IMR-90 (cell line): ENCODE measurements around the gene CTIF. TPM values are rescaled to one million over a fixed set of nuclear protein-coding genes. Genes with fewer than 3 reads are reported as not detected.

Source experiments
- ATAC-seq: fragments of 200-7000 bp; cut with Tn5 transposase; 2 replicates; pipeline ENCODE4 v1.9.1; 2020; ENCODE audit warnings: low read depth, mild to moderate bottlenecking, moderate library complexity
- BruUV-seq: library from RNA; stranded (reverse); fragments of 400-500 nt; replicated peaks from 2 replicates; lab custom pipeline; 2021; lab: Mats Ljungman, UMichigan
- CTCF ChIA-PET: fragments of 300-600 bp; formaldehyde crosslinking; extraction: SDS; loops from one replicate; lab custom pipeline; 2021; ENCODE audit warnings: antibody characterized with exemption; lab: Yijun Ruan, JAX
- POLR2A ChIA-PET: fragments of 300-600 bp; sonication (Branson Sonifier 250); formaldehyde crosslinking; loops from one replicate; lab custom pipeline; 2022; ENCODE audit warnings: antibody characterized with exemption; ENCODE audit not compliant: unreplicated experiment; lab: Charles Lee
- DNase-seq: peaks from one replicate; pipeline ENCODE4 v3.0.0; 2013
- H2AFZ ChIP-seq: replicated peaks from 2 replicates; pipeline ENCODE3; 2013; ENCODE audit warnings: low read length, mild to moderate bottlenecking; ENCODE audit not compliant: poor library complexity
- H2AK5ac ChIP-seq: 2 replicates; pipeline ENCODE4 v1.6.1; 2013; ENCODE audit warnings: low read depth, low read length, inconsistent platforms
- H2AK9ac ChIP-seq: replicated peaks from 2 replicates; pipeline ENCODE3; 2013; ENCODE audit warnings: mild to moderate bottlenecking, low read depth, low read length, moderate library complexity; ENCODE audit not compliant: poor library complexity
- H2BK120ac ChIP-seq: 2 replicates; pipeline ENCODE4 v1.6.1; 2013; ENCODE audit warnings: low read depth, low read length, inconsistent platforms
- H2BK15ac ChIP-seq: 3 replicates; pipeline ENCODE4 v1.6.1; 2013; ENCODE audit warnings: low read depth, low read length, inconsistent platforms
- H2BK20ac ChIP-seq: 2 replicates; pipeline ENCODE4 v1.6.1; 2013; ENCODE audit warnings: low read depth, mild to moderate bottlenecking, inconsistent platforms, low read length, moderate library complexity
- H2BK5ac ChIP-seq: 2 replicates; pipeline ENCODE4 v1.6.1; 2013; ENCODE audit warnings: mild to moderate bottlenecking, low read depth, low read length, inconsistent platforms; ENCODE audit not compliant: poor library complexity, severe bottlenecking
- H3K14ac ChIP-seq: replicated peaks from 2 replicates; pipeline ENCODE4 v1.6.1; 2013; ENCODE audit warnings: low read depth, low read length, inconsistent platforms
- H3K18ac ChIP-seq: 2 replicates; pipeline ENCODE4 v1.6.1; 2013; ENCODE audit warnings: low read depth, low read length, control low read depth
- H3K23ac ChIP-seq: 2 replicates; pipeline ENCODE4 v1.6.1; 2013; ENCODE audit warnings: low read depth, low read length, inconsistent platforms
- H3K27ac ChIP-seq: 2 replicates; pipeline ENCODE4 v1.5.1; 2013; ENCODE audit warnings: mild to moderate bottlenecking, control low read depth, low read length; ENCODE audit not compliant: insufficient read depth
- H3K27me3 ChIP-seq: 2 replicates; pipeline ENCODE4 v1.6.1; 2013; ENCODE audit warnings: low read length; ENCODE audit not compliant: control insufficient read depth, insufficient read depth
- H3K36me3 ChIP-seq: 2 replicates; pipeline ENCODE4 v1.6.1; 2013; ENCODE audit warnings: low read length, mixed read lengths; ENCODE audit not compliant: control insufficient read depth, insufficient read depth
- H3K4ac ChIP-seq: 2 replicates; pipeline ENCODE4 v1.6.1; 2013; ENCODE audit warnings: low read depth, low read length, inconsistent platforms
- H3K4me1 ChIP-seq: 2 replicates; pipeline ENCODE4 v1.6.1; 2013; ENCODE audit warnings: low read length, mixed read lengths; ENCODE audit not compliant: control insufficient read depth, insufficient read depth
- H3K4me2 ChIP-seq: 2 replicates; pipeline ENCODE4 v1.6.1; 2013; ENCODE audit warnings: low read depth, mild to moderate bottlenecking, control low read depth, low read length, moderate library complexity
- H3K4me3 ChIP-seq: 2 replicates; pipeline ENCODE4 v1.5.1; 2013; ENCODE audit warnings: low read depth, mild to moderate bottlenecking, control low read depth, low read length, moderate library complexity; ENCODE audit not compliant: insufficient read depth
- H3K56ac ChIP-seq: 2 replicates; pipeline ENCODE4 v1.6.1; 2013; ENCODE audit warnings: low read length, inconsistent platforms; ENCODE audit not compliant: insufficient read depth; ENCODE audit errors: extremely low read depth
- H3K79me1 ChIP-seq, 2 experiments: 2 replicates each; pipeline ENCODE4 v1.6.1; 2013; ENCODE audit warnings: low read length in 2 of 2, inconsistent platforms in 1 of 2, low read depth in 1 of 2
- H3K9ac ChIP-seq: 2 replicates; pipeline ENCODE4 v1.6.1; 2013; ENCODE audit warnings: low read depth, low read length, control low read depth
- H3K9me1 ChIP-seq: 2 replicates; pipeline ENCODE4 v1.6.1; 2013; ENCODE audit warnings: low read length, inconsistent platforms; ENCODE audit not compliant: insufficient read depth
- H3K9me3 ChIP-seq: 2 replicates; pipeline ENCODE4 v1.6.1; 2013; ENCODE audit warnings: low read length; ENCODE audit not compliant: control insufficient read depth, insufficient read depth
- H4K20me1 ChIP-seq: 2 replicates; pipeline ENCODE4 v1.6.1; 2013; ENCODE audit warnings: low read length, inconsistent platforms; ENCODE audit not compliant: insufficient read depth
- H4K5ac ChIP-seq: 2 replicates; pipeline ENCODE4 v1.6.1; 2013; ENCODE audit warnings: mild to moderate bottlenecking, low read depth, low read length, control low read depth
- H4K8ac ChIP-seq, 2 experiments: 2 replicates each; pipeline ENCODE4 v1.6.1; 2013; ENCODE audit warnings: low read depth in 2 of 2, low read length in 2 of 2, control low read depth in 1 of 2, inconsistent platforms in 1 of 2
- H4K91ac ChIP-seq: 2 replicates; pipeline ENCODE4 v1.6.1; 2013; ENCODE audit warnings: low read depth, low read length, inconsistent platforms; ENCODE audit not compliant: insufficient read depth
- BHLHE40 ChIP-seq: fragments of 150-350 bp; IDR thresholded peaks from 2 replicates; pipeline ENCODE4 v1.6.1; 2016; ENCODE audit warnings: mild to moderate bottlenecking, low read depth, low read length
- CEBPB ChIP-seq: IDR thresholded peaks from 2 replicates; pipeline ENCODE4 v1.6.1; 2012; ENCODE audit warnings: low read depth, low read length, improper control_type of control experiment
- CHD1 ChIP-seq: IDR thresholded peaks from 2 replicates; pipeline ENCODE4 v1.6.1; 2012; ENCODE audit warnings: low read depth, low read length, improper control_type of control experiment
- FOS ChIP-seq: fragments of 150-350 bp; IDR thresholded peaks from 2 replicates; pipeline ENCODE4 v1.6.1; 2016; ENCODE audit warnings: low read depth, low read length
- MAFK ChIP-seq: IDR thresholded peaks from 2 replicates; pipeline ENCODE4 v1.6.1; 2012; ENCODE audit warnings: low read depth, low read length, improper control_type of control experiment
- MAZ ChIP-seq: IDR thresholded peaks from 2 replicates; pipeline ENCODE4 v1.6.1; 2012; ENCODE audit warnings: low read depth, mild to moderate bottlenecking, low read length, improper control_type of control experiment, moderate library complexity, borderline replicate concordance
- MXI1 ChIP-seq: IDR thresholded peaks from 2 replicates; pipeline ENCODE4 v1.6.1; 2012; ENCODE audit warnings: low read depth, mild to moderate bottlenecking, low read length, moderate library complexity, borderline replicate concordance
- NFE2L2 ChIP-seq: fragments of 150-350 bp; IDR thresholded peaks from 2 replicates; pipeline ENCODE4 v1.6.1; 2016; ENCODE audit warnings: low read depth, mild to moderate bottlenecking, low read length
- POLR2A ChIP-seq: IDR thresholded peaks from 2 replicates; pipeline ENCODE4 v1.6.1; 2012; ENCODE audit warnings: mild to moderate bottlenecking, low read depth, low read length
- RAD21 ChIP-seq: IDR thresholded peaks from 2 replicates; pipeline ENCODE4 v1.6.1; 2012; ENCODE audit warnings: low read length, improper control_type of control experiment
- RCOR1 ChIP-seq: IDR thresholded peaks from 2 replicates; pipeline ENCODE4 v1.6.1; 2012; ENCODE audit warnings: mild to moderate bottlenecking, low read length, improper control_type of control experiment; ENCODE audit not compliant: insufficient replicate concordance
- RFX5 ChIP-seq: IDR thresholded peaks from 2 replicates; pipeline ENCODE4 v1.8.0; 2012; ENCODE audit warnings: low read depth, mild to moderate bottlenecking, low read length, moderate library complexity
- SMC3 ChIP-seq: fragments of 150-350 bp; IDR thresholded peaks from 2 replicates; pipeline ENCODE4 v1.6.1; 2016; ENCODE audit warnings: low read depth, mild to moderate bottlenecking, antibody characterized with exemption, low read length, moderate library complexity
- WGBS, 2 experiments: methylation state at CpG; one replicate each; pipeline versions ENCODE4 v1.1.5 to v1.1.7; 2013; ENCODE audit warnings: missing lambda C conversion rate in 2 of 2; ENCODE audit not compliant: insufficient read length in 1 of 2; ENCODE audit errors: extremely low coverage in 2 of 2; 5-methylcytosine and 5-hydroxymethylcytosine counted together
- dilution Hi-C: fragments of 300-500 bp; cut with HindIII; formaldehyde crosslinking; loops from one replicate; pipeline ENCODE4 v1.14.3; 2018; ENCODE audit warnings: low sequenced_read_pairs; ENCODE audit not compliant: unreplicated experiment
- in situ Hi-C: fragments of 300-500 bp; cut with MboI; formaldehyde crosslinking; loops from 3 replicates; pipeline ENCODE4 v1.14.3; 2019; ENCODE audit warnings: low sequenced_read_pairs, inconsistent platforms, mixed read lengths
- intact Hi-C: fragments of 100-400 bp; cut with micrococcal nuclease; formaldehyde crosslinking; loops from 2 replicates; pipeline ENCODE4 v1.10.0; 2022
- polyA plus RNA-seq, 3 experiments: library from polyadenylated mRNA; depleted of rRNA; stranded (reverse); fragments of >200 nt; gene quantifications; 2 replicates each; pipeline ENCODE4 v1.2.3, GENCODE V29; 2012; ENCODE audit warnings: low replicate concordance in 1 of 3
- total RNA-seq: library from RNA; depleted of rRNA; stranded (reverse); fragments of >200 nt; gene quantifications from 2 replicates; pipeline ENCODE4 v1.2.3, GENCODE V29; 2012
- TF ChIP-seq, protein P1 (sequence below): fragments of 150-350 bp; IDR thresholded peaks from 2 replicates; pipeline ENCODE4 v1.6.1; 2017; ENCODE audit warnings: mild to moderate bottlenecking, antibody characterized with exemption, low read length, low read depth
- TF ChIP-seq, protein P2 (sequence below): conservative IDR thresholded peaks from 2 replicates; pipeline ENCODE4 v1.5.1; 2012; ENCODE audit warnings: mild to moderate bottlenecking, low read depth, low read length, improper control_type of control experiment
- TF ChIP-seq, protein P3 (sequence below): fragments of 150-350 bp; IDR thresholded peaks from 2 replicates; pipeline ENCODE4 v1.6.1; 2016; ENCODE audit warnings: low read depth, mild to moderate bottlenecking, low read length, moderate library complexity, borderline replicate concordance

CTIF gene
- total and polyA plus RNA-seq, 2 of the 4 experiments (the other 2 are of a cell fraction) = 25.1 to 57.0 TPM

DNA sequence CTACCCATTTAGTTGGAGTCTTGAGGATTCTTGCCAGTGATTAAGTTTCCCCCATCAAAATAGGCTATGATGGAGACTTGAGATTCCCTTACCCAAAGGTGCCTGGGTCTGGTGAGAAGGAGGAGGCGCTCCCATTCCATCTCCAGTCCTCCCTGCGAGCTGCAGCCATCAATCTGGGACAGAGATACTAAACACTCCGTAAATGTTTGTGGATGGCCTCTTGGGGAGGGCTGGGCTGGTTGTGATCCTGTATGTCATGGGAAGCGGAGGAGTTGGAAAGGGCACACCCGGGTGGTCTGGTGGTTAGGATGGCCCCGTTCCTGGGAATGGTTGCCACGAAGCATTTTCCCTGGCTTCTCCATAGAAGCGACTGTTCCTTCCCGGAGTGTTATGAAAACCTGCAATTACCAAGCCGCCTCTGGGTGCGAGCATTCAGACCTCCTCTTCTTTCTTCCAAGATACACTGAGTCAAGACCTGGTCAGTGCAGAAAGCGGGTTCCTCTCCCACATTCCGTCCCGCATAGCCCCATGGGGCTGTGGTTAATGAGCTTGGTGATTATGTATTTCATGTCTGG lies 196.9 kb downstream of the CTIF start:
- no peak for DNase-seq
- Histone ChIP-seq H2AK5ac (peak overlapping the region; percentile 22; the same call in 1 of the 2 replicates), H2AFZ (peak overlapping the region; percentile 8), H3K9me3 (no peaks in the 10 kb centered on the region), H3K4me1 (peaks cover 28% of the 10 kb centered on the region), H3K14ac (peak overlapping the region; percentile 58; the same call in 1 of the 2 replicates), H3K36me3 (peaks cover 8% of the 10 kb centered on the region; the same call in 1 of the 2 replicates), H2BK120ac (peak overlapping the region; percentile 24; the same call in 1 of the 2 replicates), H2BK5ac (no peak overlapping the region), H3K56ac (no peak overlapping the region), H2BK15ac (no peak overlapping the region), H3K9me1 (peaks cover 52% of the 10 kb centered on the region), H3K18ac (no peak overlapping the region), H2AK9ac (peak overlapping the region; percentile 9), H3K27me3 (no peaks in the 10 kb centered on the region), H4K8ac (no peak overlapping the region), H3K4me3 (no peak overlapping the region), H4K5ac (no peak overlapping the region), H4K91ac (no peak overlapping the region; the same call in 1 of the 2 replicates), H3K4ac (peak overlapping the region; percentile 45; the same call in 1 of the 2 replicates), H3K79me1 (peaks cover 31 to 98% of the 10 kb centered on the region in 2 experiments), H4K20me1 (peaks cover 57% of the 10 kb centered on the region), H2BK20ac (peak overlapping the region; percentile 20; the same call in 1 of the 2 replicates), H3K27ac (no peak overlapping the region), H3K9ac (no peak overlapping the region), H3K4me2 (no peak overlapping the region), H3K23ac (no peak overlapping the region)
- no peak for TF ChIP-seq SMC3
- TF ChIP-seq, protein P1, sequence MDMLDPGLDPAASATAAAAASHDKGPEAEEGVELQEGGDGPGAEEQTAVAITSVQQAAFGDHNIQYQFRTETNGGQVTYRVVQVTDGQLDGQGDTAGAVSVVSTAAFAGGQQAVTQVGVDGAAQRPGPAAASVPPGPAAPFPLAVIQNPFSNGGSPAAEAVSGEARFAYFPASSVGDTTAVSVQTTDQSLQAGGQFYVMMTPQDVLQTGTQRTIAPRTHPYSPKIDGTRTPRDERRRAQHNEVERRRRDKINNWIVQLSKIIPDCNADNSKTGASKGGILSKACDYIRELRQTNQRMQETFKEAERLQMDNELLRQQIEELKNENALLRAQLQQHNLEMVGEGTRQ = no peak
- TF ChIP-seq, protein P2, sequence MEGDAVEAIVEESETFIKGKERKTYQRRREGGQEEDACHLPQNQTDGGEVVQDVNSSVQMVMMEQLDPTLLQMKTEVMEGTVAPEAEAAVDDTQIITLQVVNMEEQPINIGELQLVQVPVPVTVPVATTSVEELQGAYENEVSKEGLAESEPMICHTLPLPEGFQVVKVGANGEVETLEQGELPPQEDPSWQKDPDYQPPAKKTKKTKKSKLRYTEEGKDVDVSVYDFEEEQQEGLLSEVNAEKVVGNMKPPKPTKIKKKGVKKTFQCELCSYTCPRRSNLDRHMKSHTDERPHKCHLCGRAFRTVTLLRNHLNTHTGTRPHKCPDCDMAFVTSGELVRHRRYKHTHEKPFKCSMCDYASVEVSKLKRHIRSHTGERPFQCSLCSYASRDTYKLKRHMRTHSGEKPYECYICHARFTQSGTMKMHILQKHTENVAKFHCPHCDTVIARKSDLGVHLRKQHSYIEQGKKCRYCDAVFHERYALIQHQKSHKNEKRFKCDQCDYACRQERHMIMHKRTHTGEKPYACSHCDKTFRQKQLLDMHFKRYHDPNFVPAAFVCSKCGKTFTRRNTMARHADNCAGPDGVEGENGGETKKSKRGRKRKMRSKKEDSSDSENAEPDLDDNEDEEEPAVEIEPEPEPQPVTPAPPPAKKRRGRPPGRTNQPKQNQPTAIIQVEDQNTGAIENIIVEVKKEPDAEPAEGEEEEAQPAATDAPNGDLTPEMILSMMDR = no peak
- TF ChIP-seq, protein P3, sequence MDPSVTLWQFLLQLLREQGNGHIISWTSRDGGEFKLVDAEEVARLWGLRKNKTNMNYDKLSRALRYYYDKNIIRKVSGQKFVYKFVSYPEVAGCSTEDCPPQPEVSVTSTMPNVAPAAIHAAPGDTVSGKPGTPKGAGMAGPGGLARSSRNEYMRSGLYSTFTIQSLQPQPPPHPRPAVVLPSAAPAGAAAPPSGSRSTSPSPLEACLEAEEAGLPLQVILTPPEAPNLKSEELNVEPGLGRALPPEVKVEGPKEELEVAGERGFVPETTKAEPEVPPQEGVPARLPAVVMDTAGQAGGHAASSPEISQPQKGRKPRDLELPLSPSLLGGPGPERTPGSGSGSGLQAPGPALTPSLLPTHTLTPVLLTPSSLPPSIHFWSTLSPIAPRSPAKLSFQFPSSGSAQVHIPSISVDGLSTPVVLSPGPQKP = no peak
- no peak for TF ChIP-seq RAD21
- TF ChIP-seq CHD1 = no peak
- TF ChIP-seq MAZ = no peak
- no peak for TF ChIP-seq POLR2A
- TF ChIP-seq RCOR1 = no peak
- no peak for TF ChIP-seq FOS
- TF ChIP-seq MAFK = no peak
- no peak for TF ChIP-seq RFX5
- TF ChIP-seq BHLHE40 = no peak
- TF ChIP-seq MXI1 = no peak
- TF ChIP-seq NFE2L2 = no peak
- TF ChIP-seq CEBPB = no peak
- dilution Hi-C loops = no loop called here
- in situ Hi-C loops = no loop called here
- BruUV-seq = no TSS peak
- ATAC-seq = no peak
- ChIA-PET POLR2A (no interaction called here), CTCF (no interaction called here)
- intact Hi-C loops = no loop called here
- no CpG with 5 or more reads among the region's 14 CpGs for WGBS, 2 experiments
